Vagina (tissue), 2 donors: Measurements from ENCODE around the gene ADGRA1.

Experiments used
- CTCF ChIP-seq, 3 experiments: fragments of 450-650 bp in 2 of 3; fragments of 200-600 bp in 1 of 3; sonication (generic) in 1 of 3; IDR thresholded peaks; one replicate each; pipeline ENCODE4 v1.5.1; 2017 to 2019; ENCODE audit warnings: antibody characterized with exemption in 3 of 3, mild to moderate bottlenecking in 2 of 3, moderate library complexity in 2 of 3
- POLR2AphosphoS5 ChIP-seq, 2 donors: sonication (generic); formaldehyde crosslinking; IDR thresholded peaks; one replicate each; pipeline ENCODE4 v1.9.0; 2017; ENCODE audit warnings: antibody characterized with exemption in 2 of 2, mild to moderate bottlenecking in 2 of 2, low read depth in 1 of 2; ENCODE audit not compliant: insufficient read depth in 1 of 2

- TF ChIP-seq CTCF (IDR thresholded peaks at IDR 0.05) (no peak), POLR2AphosphoS5 (IDR thresholded peaks at IDR 0.05; ENCODE audit: insufficient read depth in 1 of 2, low read depth in 1 of 2) (no peak)
Observed at GRCh38 chr10:133044401-133044811, 43.3 kb upstream of the ADGRA1 start.
